ENCODE results near the gene SLC1A7. TPM values are rescaled to one million over a fixed set of nuclear protein-coding genes. Genes with fewer than 3 reads are reported as not detected.
A peak's percentile ranks its signal among the peaks of the same experiment; 100 is the strongest.

SLC1A7 gene
- total RNA-seq, 1 experiment from 2014 or later = 0.31 TPM

GRCh38 chr1:53107570-53108322, 34.7 kb downstream of the SLC1A7 start:
- Histone ChIP-seq H3K27ac (ENCODE audit: low read length) (peak overlapping the region; percentile 77), H3K4me3 (ENCODE audit: low read depth in 2 of 2, low read length in 2 of 2) (no peak overlapping the region), H3K36me3 (ENCODE audit: control insufficient read depth, insufficient read depth, low read length) (no peaks in the 10 kb centered on the region), H3K9me3 (ENCODE audit: control insufficient read depth, insufficient read depth, low read depth, low read length) (no peaks in the 10 kb centered on the region), H3K4me1 (ENCODE audit: control insufficient read depth, insufficient read depth, low read length) (peaks cover 25% of the 10 kb centered on the region), H3K27me3 (ENCODE audit: control insufficient read depth, insufficient read depth, low read length) (no peaks in the 10 kb centered on the region)
- peak; percentile 73 for TF ChIP-seq POLR2AphosphoS5 (IDR thresholded peaks at IDR 0.05; ENCODE audit: low read depth, low read length)
- TF ChIP-seq TCF7L2 (IDR thresholded peaks at IDR 0.05; ENCODE audit: low read depth, low read length) = peak; percentile 76
- no peak for TF ChIP-seq SIN3A (IDR thresholded peaks at IDR 0.05; ENCODE audit: borderline replicate concordance, insufficient read depth, low read depth, low read length)
- intact Hi-C loops (cut with micrococcal nuclease; ENCODE audit: unreplicated experiment) (no loop called here), in situ Hi-C loops (cut with HindIII; ENCODE audit: low pct_unique_long_range_greater_than_20kb, low sequenced_read_pairs) (no loop called here)
- ChIA-PET CTCF (interaction anchor here (0.6 to 1.0 kb wide), 4 partner anchors 8 to 283 kb away, joined by 3 to 11 read pairs (median 6); no protein-coding TSS in a partner anchor), POLR2A (interaction anchor here (0.5 to 0.6 kb wide), 3 partner anchors 337 to 1437 kb away, joined by 3 to 4 read pairs (median 4); no protein-coding TSS in a partner anchor)
- DNase-seq (ENCODE audit: low read depth, low spot score) (peak; percentile 25), ATAC-seq (peak; percentile 94)
- no TSS peak for BruUV-seq (replicated peaks)

- no TSS peak for BruUV-seq (replicated peaks)
- DNase-seq (ENCODE audit: low read depth, low spot score) (no peak), ATAC-seq (no peak)
- H3K4me1 ChIP-seq (ENCODE audit: control insufficient read depth, insufficient read depth, low read length) = peaks cover 25% of the 10 kb centered on the region
- POLR2A ChIA-PET = interaction anchor here (0.6 kb wide), 2 partner anchors 336 to 1436 kb away, joined by 3 to 4 read pairs; no protein-coding TSS in a partner anchor
- intact Hi-C loops (cut with micrococcal nuclease; ENCODE audit: unreplicated experiment) = no loop called here
- peak overlapping the region; percentile 77 for H3K27ac ChIP-seq (ENCODE audit: low read length)
- TF ChIP-seq CTCF (IDR thresholded peaks at IDR 0.05) (no peak), POLR2AphosphoS5 (IDR thresholded peaks at IDR 0.05; ENCODE audit: low read depth, low read length) (no peak), REST (IDR thresholded peaks at IDR 0.05; ENCODE audit: insufficient read depth in 1 of 2, low read depth in 2 of 2, low read length in 1 of 2) (no peak), TCF7L2 (IDR thresholded peaks at IDR 0.05; ENCODE audit: low read depth, low read length) (no peak), SIN3A (IDR thresholded peaks at IDR 0.05; ENCODE audit: borderline replicate concordance, insufficient read depth, low read depth, low read length) (no peak)
- in situ Hi-C loops (cut with HindIII; ENCODE audit: low pct_unique_long_range_greater_than_20kb, low sequenced_read_pairs) = no loop called here
- H3K36me3 ChIP-seq (ENCODE audit: control insufficient read depth, insufficient read depth, low read length) = no peaks in the 10 kb centered on the region
- CTCF ChIA-PET = interaction anchor here (0.6 to 1.0 kb wide), 5 partner anchors 9 to 84 kb away, joined by 3 to 9 read pairs (median 4); no protein-coding TSS in a partner anchor
- no peaks in the 10 kb centered on the region for H3K9me3 ChIP-seq (ENCODE audit: control insufficient read depth, insufficient read depth, low read depth, low read length)
- H3K4me3 ChIP-seq (ENCODE audit: low read depth in 2 of 2, low read length in 2 of 2) = no peak overlapping the region
- H3K27me3 ChIP-seq (ENCODE audit: control insufficient read depth, insufficient read depth, low read length) = no peaks in the 10 kb centered on the region
Measured at GRCh38 chr1:53107090-53107489, 35.3 kb downstream of the SLC1A7 start.
